ENCODE results near the gene FSD2.
A peak's percentile ranks its signal among the peaks of the same experiment; 100 is the strongest.
"Not testable (repeated sequence)": the region's sequence is repeated elsewhere in the genome, so short reads cannot be mapped to it uniquely, and the experiment has no call there.

The FSD2 gene

GRCh38 chr15:82798104-82798503 lies 7.8 kb downstream of the FSD2 start:
- FAIRE-seq (no peak), DNase-seq (ENCODE audit: low spot score) (no peak)

GRCh38 chr15:82793737-82794136 lies 12.1 kb downstream of the FSD2 start:
- FAIRE-seq (no peak), DNase-seq (ENCODE audit: low spot score) (no peak)

- FAIRE-seq (no peak), DNase-seq (ENCODE audit: low spot score) (no peak)
Measured at GRCh38 chr15:82792068-82792467, 13.8 kb downstream of the FSD2 start.

- DNase-seq (ENCODE audit: low spot score) (no peak), FAIRE-seq (no peak)
Measured at GRCh38 chr15:82790321-82790720, 15.5 kb downstream of the FSD2 start.

- DNase-seq (ENCODE audit: low spot score) (no peak), FAIRE-seq (no peak)
Measured at GRCh38 chr15:82789491-82789890, 16.4 kb downstream of the FSD2 start.

- no peak for FAIRE-seq
Measured at GRCh38 chr15:82788496-82788895, 17.4 kb downstream of the FSD2 start.

GRCh38 chr15:82781349-82781748 lies 24.5 kb downstream of the FSD2 start:
- FAIRE-seq = no peak
- DNase-seq (ENCODE audit: low spot score) = no peak

More at GRCh38 chr15:82788496-82788895, 17.4 kb downstream of the FSD2 start:
- DNase-seq (ENCODE audit: low spot score) = no peak

GRCh38 chr15:82778755-82779154 lies 27.1 kb downstream of the FSD2 start:
- FAIRE-seq (no peak), DNase-seq (ENCODE audit: low spot score) (no peak)

GRCh38 chr15:82774496-82774895 lies 31.4 kb downstream of the FSD2 start:
- no peak for DNase-seq (ENCODE audit: low spot score)
- FAIRE-seq = no peak

GRCh38 chr15:82771789-82772607 lies 33.9 kb downstream of the FSD2 start:
- DNase-seq (ENCODE audit: low spot score) (no peak), FAIRE-seq (no peak)

- DNase-seq (ENCODE audit: low spot score) = no peak
- no peak for FAIRE-seq
Measured at GRCh38 chr15:82768414-82769054, 37.3 kb downstream of the FSD2 start.

- FAIRE-seq = no peak
- DNase-seq (ENCODE audit: low spot score) = no peak
Measured at GRCh38 chr15:82767163-82767829, 38.6 kb downstream of the FSD2 start.

- DNase-seq (ENCODE audit: low spot score); FAIRE-seq: not testable (repeated sequence)
Measured at GRCh38 chr15:82766201-82766600, 39.7 kb downstream of the FSD2 start.

- no peak for FAIRE-seq
- no peak for DNase-seq (ENCODE audit: low spot score)
Measured at GRCh38 chr15:82764740-82765139, 41.1 kb downstream of the FSD2 start.

GRCh38 chr15:82764117-82764490 lies 41.8 kb downstream of the FSD2 start:
- FAIRE-seq (no peak), DNase-seq (ENCODE audit: low spot score) (no peak)

GRCh38 chr15:82763361-82764116 lies 42.3 kb downstream of the FSD2 start:
- FAIRE-seq (no peak), DNase-seq (ENCODE audit: low spot score) (no peak)

- no peak for DNase-seq (ENCODE audit: low spot score)
- no peak for FAIRE-seq
Measured at GRCh38 chr15:82751308-82751707, 54.6 kb downstream of the FSD2 start.

GRCh38 chr15:82750831-82751180 lies 55.1 kb downstream of the FSD2 start:
- no peak for DNase-seq (ENCODE audit: low spot score)
- no peak for FAIRE-seq

GRCh38 chr15:82749951-82750830 lies 55.7 kb downstream of the FSD2 start:
- FAIRE-seq = peak; percentile 77
- peak; percentile 93 for DNase-seq (ENCODE audit: low spot score)

GRCh38 chr15:82748315-82748714 lies 57.6 kb downstream of the FSD2 start:
- FAIRE-seq (no peak), DNase-seq (ENCODE audit: low spot score) (no peak)

- FAIRE-seq (no peak), DNase-seq (ENCODE audit: low spot score) (no peak)
Measured at GRCh38 chr15:82743810-82744209, 62.1 kb downstream of the FSD2 start.
